Subcutaneous abdominal adipose tissue (tissue), 5 donors: Measurements from ENCODE around the gene SLC15A1.

ENCODE experiments used
- H3K27ac ChIP-seq: one replicate; pipeline ENCODE4 v1.7.0; 2013; ENCODE audit warnings: low read depth, mild to moderate bottlenecking, inconsistent platforms, low read length, moderate library complexity
- H3K27me3 ChIP-seq, 5 donors: one replicate each; pipeline ENCODE4 v1.7.0; 2013; ENCODE audit warnings: low read length in 5 of 5, inconsistent platforms in 1 of 5; ENCODE audit not compliant: control insufficient read depth in 5 of 5, insufficient read depth in 4 of 5
- H3K36me3 ChIP-seq, 5 donors: one replicate each; pipeline ENCODE4 v1.7.0; 2013; ENCODE audit warnings: low read length in 5 of 5; ENCODE audit not compliant: control insufficient read depth in 5 of 5, insufficient read depth in 5 of 5
- H3K4me1 ChIP-seq, 5 donors: one replicate each; pipeline ENCODE4 v1.7.0; 2013; ENCODE audit warnings: low read length in 5 of 5, mild to moderate bottlenecking in 3 of 5, moderate library complexity in 1 of 5; ENCODE audit not compliant: control insufficient read depth in 5 of 5, insufficient read depth in 5 of 5
- H3K4me3 ChIP-seq, 5 donors: one replicate each; pipeline ENCODE4 v1.7.0; 2013; ENCODE audit warnings: low read length in 5 of 5, low read depth in 1 of 5
- H3K9ac ChIP-seq, 5 donors: one replicate each; pipeline ENCODE4 v1.7.0; 2013; ENCODE audit warnings: low read length in 5 of 5, mild to moderate bottlenecking in 4 of 5, moderate library complexity in 3 of 5
- H3K9me3 ChIP-seq, 5 donors: one replicate each; pipeline ENCODE4 v1.7.0; 2013; ENCODE audit warnings: low read length in 5 of 5; ENCODE audit not compliant: control insufficient read depth in 5 of 5
- donor health status: healthy.
- donor health status: healthy.
- donor health status: healthy.
- donor health status: healthy.
- donor health status: healthy.

The SLC15A1 gene

DNA sequence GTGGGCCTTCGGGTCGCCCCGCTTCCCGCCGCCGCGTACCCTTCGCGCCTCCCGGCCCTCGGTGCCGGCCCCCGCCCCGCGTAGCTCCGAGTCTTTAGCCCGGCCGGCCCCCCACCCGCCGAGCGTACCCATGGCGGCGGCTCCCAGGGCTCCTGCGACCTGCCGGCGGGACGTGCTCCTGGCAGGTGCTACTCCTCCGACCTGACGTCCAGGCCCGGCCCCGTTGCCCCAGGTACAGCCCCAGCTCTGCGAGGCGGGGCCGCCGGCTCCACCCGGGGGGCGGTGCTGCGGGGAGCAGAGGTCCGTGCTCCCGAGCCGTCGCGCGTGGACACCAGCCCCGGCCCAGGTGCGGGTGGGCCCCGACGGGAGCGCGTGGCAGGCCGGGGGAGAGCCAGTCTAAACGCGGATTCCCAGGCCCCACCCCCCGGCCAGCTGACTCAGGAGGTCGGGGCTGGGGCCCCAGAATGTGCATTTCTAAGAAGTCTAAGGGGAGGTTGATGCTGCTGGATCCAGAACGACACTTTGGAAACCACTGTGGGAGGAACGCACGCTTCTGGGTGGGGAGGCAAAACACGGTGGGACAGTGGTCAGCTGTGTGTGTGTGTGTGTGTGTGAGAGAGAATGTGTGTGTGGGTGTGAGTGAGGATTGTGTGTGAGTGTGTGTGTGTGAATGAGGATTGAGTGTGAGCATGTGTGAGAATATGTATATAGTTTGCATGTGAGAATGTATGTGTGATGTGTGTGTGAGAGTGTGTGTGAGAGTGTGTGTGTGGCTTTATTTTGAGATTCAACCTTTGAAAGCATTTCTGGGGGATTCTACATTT, at the start of gene SLC15A1:
Gene SLC15A1, minus strand, starts transcription at position 206 of the 824 bp plus-strand sequence. Its CDS starts 74 bp downstream, at position 132.
- Histone ChIP-seq H3K27ac (no peak within 1 kb of the TSS), H3K9ac (peak within 1 kb of the TSS in 2 of 5 donors; percentile 23 to 60), H3K9me3 (peaks cover 0 to 4% (median 0%) of the 10 kb centered on the region in 5 donors), H3K27me3 (peaks cover 9 to 29% (median 18%) of the 10 kb centered on the region in 5 donors), H3K36me3 (no peaks in the 10 kb centered on the region), H3K4me1 (peaks cover 0 to 17% (median 14%) of the 10 kb centered on the region in 5 donors), H3K4me3 (peak within 1 kb of the TSS; percentile 56 to 65 (median 60))

GRCh38 chr13:98801626-98802418, 49.4 kb upstream of the SLC15A1 start:
- Histone ChIP-seq H3K27ac (no peak overlapping the region), H3K27me3 (no peaks in the 10 kb centered on the region), H3K4me3 (no peak overlapping the region), H3K36me3 (peaks cover 0 to 62% (median 47%) of the 10 kb centered on the region in 5 donors), H3K4me1 (peaks cover 0 to 5% (median 0%) of the 10 kb centered on the region in 5 donors), H3K9me3 (no peaks in the 10 kb centered on the region), H3K9ac (no peak overlapping the region)

DNA sequence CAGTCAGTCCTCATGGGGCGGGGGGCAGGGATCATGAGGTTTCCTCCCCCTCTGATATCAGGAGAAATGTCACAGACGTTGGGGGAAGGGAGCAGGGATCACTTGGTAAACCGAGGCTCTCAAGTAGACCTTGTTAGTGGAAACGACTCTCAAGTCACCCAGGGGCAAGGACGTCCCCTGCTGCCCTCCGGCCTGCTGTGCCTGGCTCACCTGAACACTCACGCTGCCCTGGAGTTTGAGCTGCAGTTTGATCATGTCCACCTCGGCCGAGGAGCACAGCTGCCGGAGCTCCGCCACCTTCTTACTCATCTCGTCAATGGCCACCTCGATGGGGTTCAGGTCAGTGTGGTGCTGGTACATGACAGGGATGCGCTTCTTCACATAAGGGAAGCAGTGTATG, 47.6 kb upstream of the SLC15A1 start:
- H3K4me1 ChIP-seq = peaks cover 0 to 5% (median 0%) of the 10 kb centered on the region in 5 donors
- peaks cover 0 to 72% (median 57%) of the 10 kb centered on the region in 5 donors for H3K36me3 ChIP-seq

GRCh38 chr13:98798849-98799645, 46.6 kb upstream of the SLC15A1 start:
- Histone ChIP-seq H3K9me3 (no peaks in the 10 kb centered on the region), H3K9ac (no peak overlapping the region), H3K4me3 (no peak overlapping the region), H3K27me3 (no peaks in the 10 kb centered on the region), H3K36me3 (peaks cover 0 to 72% (median 57%) of the 10 kb centered on the region in 5 donors), H3K4me1 (peaks cover 0 to 5% (median 0%) of the 10 kb centered on the region in 5 donors), H3K27ac (no peak overlapping the region)

More for the DNA sequence above, 47.6 kb upstream of the SLC15A1 start:
- H3K9ac ChIP-seq = no peak overlapping the region
- no peaks in the 10 kb centered on the region for H3K9me3 ChIP-seq
- H3K27me3 ChIP-seq = no peaks in the 10 kb centered on the region
- no peak overlapping the region for H3K27ac ChIP-seq
- no peak overlapping the region for H3K4me3 ChIP-seq

DNA sequence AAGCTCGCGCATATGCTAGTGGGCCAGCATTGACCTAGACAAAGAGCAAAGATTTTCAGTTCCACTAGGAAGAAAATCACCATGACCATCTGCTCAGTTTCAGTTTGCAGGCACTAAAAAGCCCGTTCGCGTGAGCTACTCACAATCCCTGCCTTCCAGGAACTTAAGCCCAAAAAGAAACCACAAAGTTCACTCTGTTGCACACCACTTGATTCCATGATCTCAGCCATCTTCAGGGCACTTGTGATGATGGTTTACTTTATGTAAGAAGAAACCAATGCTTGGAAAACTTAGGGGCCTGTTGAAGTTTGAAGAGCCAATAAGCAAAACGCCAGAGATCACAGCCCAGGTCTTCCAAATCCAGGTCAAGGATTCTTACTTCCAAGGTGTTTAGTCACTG, 45.0 kb upstream of the SLC15A1 start:
- H3K27me3 ChIP-seq = no peaks in the 10 kb centered on the region
- H3K4me1 ChIP-seq = peaks cover 0 to 5% (median 0%) of the 10 kb centered on the region in 5 donors
- H3K27ac ChIP-seq = no peak overlapping the region
- no peak overlapping the region for H3K9ac ChIP-seq
- no peak overlapping the region for H3K4me3 ChIP-seq
- peaks cover 0 to 71% (median 60%) of the 10 kb centered on the region in 5 donors for H3K36me3 ChIP-seq
- no peaks in the 10 kb centered on the region for H3K9me3 ChIP-seq

GRCh38 chr13:98796798-98797197, 44.3 kb upstream of the SLC15A1 start:
- Histone ChIP-seq H3K4me3 (no peak overlapping the region), H3K36me3 (peaks cover 0 to 67% (median 56%) of the 10 kb centered on the region in 5 donors), H3K27ac (no peak overlapping the region), H3K9ac (no peak overlapping the region), H3K27me3 (no peaks in the 10 kb centered on the region), H3K9me3 (no peaks in the 10 kb centered on the region), H3K4me1 (peaks cover 0 to 3% (median 0%) of the 10 kb centered on the region in 5 donors)

- H3K4me3 ChIP-seq = no peak overlapping the region
- H3K9ac ChIP-seq = no peak overlapping the region
- peaks cover 0 to 67% (median 54%) of the 10 kb centered on the region in 5 donors for H3K36me3 ChIP-seq
- no peak overlapping the region for H3K27ac ChIP-seq
- no peaks in the 10 kb centered on the region for H3K27me3 ChIP-seq
- no peaks in the 10 kb centered on the region for H3K4me1 ChIP-seq
- no peaks in the 10 kb centered on the region for H3K9me3 ChIP-seq
These were observed 43.7 kb upstream of the SLC15A1 start for GRCh38 chr13:98796191-98796590.

DNA sequence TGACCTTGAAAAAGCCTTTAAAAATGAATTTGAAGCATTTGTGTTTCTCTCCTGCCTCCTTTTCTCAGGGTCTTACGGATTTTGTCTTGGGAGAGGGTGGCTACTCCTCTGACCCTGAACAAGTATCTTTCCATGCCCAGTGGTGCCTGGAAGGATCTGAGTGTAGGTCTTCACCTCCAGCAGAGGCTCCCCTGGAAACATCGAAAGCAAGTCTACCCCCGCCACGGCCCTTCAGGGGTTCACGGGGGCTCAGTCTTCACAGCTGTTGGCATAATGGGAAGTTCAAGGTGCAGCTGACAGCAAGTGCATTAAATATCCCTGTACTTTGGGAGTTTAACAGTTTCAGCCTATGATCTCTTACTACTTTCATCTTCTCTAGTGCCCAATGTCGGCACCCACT, 42.7 kb upstream of the SLC15A1 start:
- no peak overlapping the region for H3K27ac ChIP-seq
- H3K36me3 ChIP-seq = peaks cover 0 to 62% (median 52%) of the 10 kb centered on the region in 5 donors
- H3K4me1 ChIP-seq = no peaks in the 10 kb centered on the region
- H3K27me3 ChIP-seq = no peaks in the 10 kb centered on the region
- no peak overlapping the region for H3K4me3 ChIP-seq
- H3K9me3 ChIP-seq = no peaks in the 10 kb centered on the region
- no peak overlapping the region for H3K9ac ChIP-seq

DNA sequence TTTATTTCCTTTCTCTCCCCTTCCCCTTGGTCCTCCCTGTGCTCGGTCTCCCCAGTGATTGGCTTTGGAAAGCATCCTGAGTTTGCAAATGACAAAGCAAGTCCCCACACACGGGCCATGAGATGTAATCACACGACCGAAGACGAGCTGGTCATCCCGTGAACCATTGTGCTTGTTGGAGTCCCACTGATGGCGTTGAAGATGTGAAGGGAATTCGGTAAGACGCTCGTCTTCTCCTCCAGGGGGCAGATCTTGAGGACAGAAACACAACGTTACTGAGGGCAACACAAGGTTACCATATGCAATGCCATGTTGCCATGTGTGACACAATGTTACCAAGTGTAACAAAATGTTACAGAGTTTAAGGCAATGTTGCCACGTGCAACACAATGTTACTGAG, 42.0 kb upstream of the SLC15A1 start:
- Histone ChIP-seq H3K9me3 (no peaks in the 10 kb centered on the region), H3K27me3 (no peaks in the 10 kb centered on the region), H3K36me3 (peaks cover 0 to 55% (median 48%) of the 10 kb centered on the region in 5 donors), H3K27ac (no peak overlapping the region), H3K9ac (no peak overlapping the region), H3K4me3 (no peak overlapping the region), H3K4me1 (no peaks in the 10 kb centered on the region)
